Activated CD8-positive, alpha-beta T cell treated with anti-CD3 and anti-CD28 coated beads for 36 hours (primary cell): ENCODE results near the gene COL5A1. TPM values are rescaled to one million over a fixed set of nuclear protein-coding genes. Genes with fewer than 3 reads are reported as not detected.

Source experiments
- ATAC-seq: fragments of 200-7000 bp; cut with Tn5 transposase; one replicate; pipeline ENCODE4 v1.10.0; 2021; ENCODE audit warnings: mild to moderate bottlenecking, moderate library complexity
- CTCF ChIA-PET: fragments of 350-600 bp; sonication (Branson Sonifier 250); formaldehyde crosslinking; loops from one replicate; lab custom pipeline; 2021; ENCODE audit warnings: antibody characterized with exemption; lab: Charles Lee
- POLR2A ChIA-PET: fragments of 350-600 bp; sonication (Branson Sonifier 250); formaldehyde crosslinking; loops from one replicate; lab custom pipeline; 2021; ENCODE audit warnings: antibody characterized with exemption; lab: Charles Lee
- DNase-seq: peaks from one replicate; pipeline ENCODE4 v3.0.0-alpha.2; 2020
- H3K27ac Mint-ChIP-seq: one replicate; pipeline ENCODE4 v1.8.0; 2021; ENCODE audit warnings: mild to moderate bottlenecking, mixed read lengths
- H3K27me3 Mint-ChIP-seq: one replicate; pipeline ENCODE4 v1.8.0; 2021; ENCODE audit warnings: mixed read lengths
- H3K36me3 Mint-ChIP-seq: one replicate; pipeline ENCODE4 v1.8.0; 2021; ENCODE audit warnings: low read depth, mixed read lengths
- H3K4me1 Mint-ChIP-seq: one replicate; pipeline ENCODE4 v1.8.0; 2021; ENCODE audit warnings: low read depth, mixed read lengths
- H3K4me3 Mint-ChIP-seq: one replicate; pipeline ENCODE4 v1.8.0; 2021; ENCODE audit warnings: mild to moderate bottlenecking, moderate library complexity, mixed read lengths
- H3K9me3 Mint-ChIP-seq: one replicate; pipeline ENCODE4 v1.8.0; 2021; ENCODE audit warnings: mixed read lengths
- CTCF ChIP-seq: fragments of 200-600 bp; IDR thresholded peaks from one replicate; pipeline ENCODE4 v1.8.0; 2022; ENCODE audit warnings: antibody characterized with exemption, mild to moderate bottlenecking
- intact Hi-C: fragments of 100-400 bp; cut with micrococcal nuclease; formaldehyde crosslinking; loops from one replicate; pipeline ENCODE4 v1.10.0; 2022
- total RNA-seq, 2 experiments: library from RNA; stranded (reverse); gene quantifications; one replicate each; pipeline ENCODE4 v1.2.3, GENCODE V29; 2021

The COL5A1 gene
- total RNA-seq, 2 experiments from 2014 or later: 0.29 to 0.34 TPM

- Mint-ChIP-seq H3K36me3 (no peaks in the 10 kb centered on the region), H3K27me3 (peaks cover 2% of the 10 kb centered on the region), H3K4me3 (no peak overlapping the region), H3K9me3 (no peaks in the 10 kb centered on the region), H3K27ac (no peak overlapping the region), H3K4me1 (no peaks in the 10 kb centered on the region)
- ChIA-PET CTCF (interaction anchor here (0.6 kb wide), 1 partner anchor 78 kb away, joined by 3 read pairs; no protein-coding TSS in a partner anchor), POLR2A (no interaction called here)
- no peak for TF ChIP-seq CTCF
- ATAC-seq: no peak
- no peak for DNase-seq
- intact Hi-C loops: no loop called here
These were observed 233.8 kb downstream of the COL5A1 start for GRCh38 chr9:134875371-134875770.

- CTCF ChIA-PET: no interaction called here
These were observed 235.9 kb downstream of the COL5A1 start for GRCh38 chr9:134877541-134877940.

GRCh38 chr9:134879664-134880483 is 238.3 kb downstream of the COL5A1 start:
- Mint-ChIP-seq H3K27ac (no peak overlapping the region), H3K4me3 (no peak overlapping the region), H3K27me3 (peaks cover 2% of the 10 kb centered on the region), H3K4me1 (no peaks in the 10 kb centered on the region), H3K9me3 (no peaks in the 10 kb centered on the region), H3K36me3 (no peaks in the 10 kb centered on the region)
- ATAC-seq (no peak), DNase-seq (no peak)
- intact Hi-C loops: no loop called here
- ChIA-PET CTCF (no interaction called here), POLR2A (no interaction called here)
- no peak for TF ChIP-seq CTCF

More at GRCh38 chr9:134877541-134877940, 235.9 kb downstream of the COL5A1 start:
- DNase-seq: no peak
- no peak overlapping the region for H3K4me3 Mint-ChIP-seq
- no peak overlapping the region for H3K27ac Mint-ChIP-seq
- H3K4me1 Mint-ChIP-seq: no peaks in the 10 kb centered on the region
- no peak for ATAC-seq
- peaks cover 2% of the 10 kb centered on the region for H3K27me3 Mint-ChIP-seq
- POLR2A ChIA-PET: no interaction called here
- H3K9me3 Mint-ChIP-seq: no peaks in the 10 kb centered on the region
- no peaks in the 10 kb centered on the region for H3K36me3 Mint-ChIP-seq
- intact Hi-C loops: no loop called here
- no peak for TF ChIP-seq CTCF

- ChIA-PET CTCF (no interaction called here), POLR2A (no interaction called here)
- Mint-ChIP-seq H3K4me3 (no peak within 1 kb of the TSS), H3K27ac (no peak within 1 kb of the TSS), H3K36me3 (no peaks in the 10 kb centered on the region), H3K4me1 (no peaks in the 10 kb centered on the region), H3K9me3 (no peaks in the 10 kb centered on the region), H3K27me3 (peaks cover 2% of the 10 kb centered on the region)
- ATAC-seq (no peak), DNase-seq (no peak)
- TF ChIP-seq CTCF: no peak
- intact Hi-C loops: no loop called here
These were observed 239.1 kb downstream of the COL5A1 start, which contains the start of gene FCN2 for GRCh38 chr9:134880484-134881312. Gene FCN2, plus strand, starts transcription at chr9:134880810. Its CDS starts 12 bp downstream, at chr9:134880822.

- no peaks in the 10 kb centered on the region for H3K4me1 Mint-ChIP-seq
- H3K36me3 Mint-ChIP-seq: no peaks in the 10 kb centered on the region
- TF ChIP-seq CTCF: no peak
- no peak overlapping the region for H3K27ac Mint-ChIP-seq
- ChIA-PET CTCF (no interaction called here), POLR2A (no interaction called here)
- no peak overlapping the region for H3K4me3 Mint-ChIP-seq
- H3K9me3 Mint-ChIP-seq: no peaks in the 10 kb centered on the region
- peaks cover 2% of the 10 kb centered on the region for H3K27me3 Mint-ChIP-seq
- ATAC-seq: no peak
- no peak for DNase-seq
- intact Hi-C loops: no loop called here
These were observed 239.7 kb downstream of the COL5A1 start for GRCh38 chr9:134881313-134881670.
